Suppressor macrophage (primary cell): Measurements from ENCODE around the gene PRR23C.

Experiments
- DNase-seq, 4 experiments: peaks; one replicate each; pipeline ENCODE4 v3.0.0-alpha.2; 2020 to 2022

Gene PRR23C

DNA sequence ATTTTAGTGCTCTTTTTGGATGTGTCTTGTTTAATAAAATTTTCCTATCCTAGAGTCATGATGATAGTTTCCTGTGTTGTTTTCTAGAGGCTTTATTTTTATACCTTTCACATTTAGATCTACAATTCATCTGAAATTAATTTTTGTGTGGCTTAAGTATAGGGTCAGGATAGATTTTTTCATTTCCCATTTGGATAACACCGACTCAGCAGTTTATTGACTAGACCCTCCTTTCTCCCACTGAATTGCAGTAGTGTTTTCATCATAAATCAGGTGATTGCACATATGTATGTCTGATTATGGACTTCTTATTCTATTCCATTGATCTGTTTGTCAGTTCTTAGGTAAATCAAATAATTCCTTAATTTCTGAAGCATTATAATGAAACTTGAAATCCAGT, 49.0 kb downstream of the PRR23C start:
- no peak for DNase-seq
